HG02852 (cell line): ENCODE results near the gene URB2.
"Not testable (repeated sequence)": the region's sequence is repeated elsewhere in the genome, so short reads cannot be mapped to it uniquely, and the experiment has no call there.

Source experiments
- ATAC-seq: cut with Tn5 transposase; IDR thresholded peaks from one replicate; pipeline ENCODE4 v1.9.1; 2021; ENCODE audit warnings: mild to moderate bottlenecking, moderate library complexity; ENCODE audit not compliant: unreplicated experiment

URB2 gene

DNA sequence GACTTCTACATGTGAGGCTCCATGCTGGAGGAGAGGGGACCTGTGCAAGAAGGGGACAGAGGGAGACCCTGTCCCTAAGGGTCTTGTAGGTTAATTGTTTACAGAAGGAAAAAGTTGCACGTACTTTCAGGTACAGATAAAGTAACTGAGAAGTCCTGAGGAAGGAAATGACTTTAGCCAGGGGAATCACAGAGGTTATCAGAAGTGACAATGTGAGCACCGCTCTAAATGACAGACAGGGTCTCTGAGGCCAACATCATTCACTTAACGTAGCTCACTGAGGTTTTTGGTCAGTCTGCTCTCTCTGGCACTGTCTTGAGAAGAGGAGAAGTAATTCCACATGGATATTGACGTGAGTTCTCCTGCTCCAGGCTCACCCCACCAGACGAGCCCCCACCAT is 12.1 kb upstream of the URB2 start:
- no peak for ATAC-seq

DNA sequence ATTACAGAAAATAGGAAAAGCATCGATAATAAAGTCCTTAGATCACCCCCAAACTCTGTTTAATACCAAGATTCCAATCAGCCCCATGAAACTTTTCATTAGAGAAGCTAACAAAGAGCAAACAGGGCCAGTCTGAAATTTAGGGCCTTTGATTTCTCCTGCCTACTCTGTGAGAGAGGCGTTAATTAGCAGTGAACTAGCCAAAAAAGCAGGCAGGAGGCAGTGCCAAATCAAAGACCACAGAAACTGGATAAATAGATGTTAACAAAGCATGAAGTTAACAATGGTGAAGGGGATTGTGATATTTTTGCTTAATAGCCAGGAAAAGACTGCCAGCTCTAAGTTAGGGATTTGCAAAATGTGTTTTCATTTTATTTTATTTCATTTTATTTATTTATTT is 11.3 kb upstream of the URB2 start:
- ATAC-seq, result no peak

DNA sequence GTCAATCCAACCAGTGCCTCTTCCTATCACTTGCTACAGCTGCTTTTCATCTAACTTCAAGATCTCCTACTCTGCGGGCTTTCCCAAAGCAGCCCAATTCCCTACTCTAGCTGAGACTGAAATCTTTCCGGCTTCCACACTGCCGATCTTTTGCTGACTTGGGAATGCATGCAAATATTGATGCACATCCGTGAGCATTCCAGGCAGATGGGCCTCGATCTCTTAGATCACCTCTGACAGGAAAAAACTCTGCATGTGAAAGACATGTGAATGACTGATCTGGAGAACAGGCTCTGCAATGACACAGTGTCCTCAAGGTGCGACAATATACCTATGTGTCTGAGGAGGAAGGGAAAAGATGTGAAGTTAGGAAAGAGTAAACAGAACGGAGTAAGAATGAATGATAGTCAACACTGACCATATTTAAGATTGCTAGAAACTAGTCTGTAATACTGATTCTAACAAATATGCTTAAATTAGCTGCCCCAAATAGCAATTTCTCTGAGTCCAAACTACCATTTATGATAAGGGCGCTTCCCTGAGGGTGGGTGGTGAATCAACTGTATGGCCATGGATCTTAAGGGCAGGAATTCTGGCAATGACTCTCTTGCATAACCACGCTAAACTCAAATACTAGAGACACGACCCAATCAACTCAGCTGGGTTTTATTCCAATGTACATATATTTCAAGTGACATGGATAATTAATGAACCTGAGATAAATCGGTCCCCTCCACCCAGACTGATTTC is 8.5 kb upstream of the URB2 start:
- ATAC-seq, result no peak

DNA sequence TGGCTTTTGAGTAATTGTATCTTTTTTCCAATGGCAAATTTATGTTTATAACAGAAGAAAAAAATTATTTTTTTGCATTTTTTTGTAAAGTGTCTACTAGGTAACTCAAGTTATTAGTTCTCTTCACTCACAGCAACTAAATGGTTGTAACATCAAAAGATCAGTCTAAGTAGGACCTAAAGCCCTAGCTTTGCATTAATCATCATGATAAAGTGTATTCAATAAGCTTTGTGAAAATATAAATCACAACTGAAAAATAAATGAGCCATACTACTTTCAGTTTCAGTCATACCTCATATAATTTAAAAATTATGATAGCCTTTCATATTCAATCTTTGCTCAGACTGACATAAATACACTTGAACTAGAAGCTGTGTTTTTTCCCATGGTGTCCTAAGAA is 7.0 kb upstream of the URB2 start:
- no peak for ATAC-seq

DNA sequence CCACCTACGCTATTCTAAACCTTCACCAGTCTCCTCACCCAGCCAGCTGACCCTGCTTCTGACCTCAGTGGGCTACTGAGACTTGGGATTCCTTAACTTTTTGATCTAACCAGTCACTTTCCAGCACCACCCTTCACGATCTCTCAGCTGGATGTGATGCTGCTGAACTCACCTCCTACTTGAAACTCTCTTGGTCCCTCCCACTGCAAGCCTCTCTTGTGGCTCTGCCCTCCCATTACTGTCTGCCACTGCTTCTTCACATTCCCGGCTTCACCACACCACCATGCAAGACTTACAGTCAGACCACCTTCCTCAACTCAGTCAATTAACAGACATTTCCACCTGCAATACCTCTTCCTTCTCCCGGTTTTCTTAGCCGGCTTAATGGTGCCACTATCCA is 6.4 kb upstream of the URB2 start:
- ATAC-seq, result no peak

DNA sequence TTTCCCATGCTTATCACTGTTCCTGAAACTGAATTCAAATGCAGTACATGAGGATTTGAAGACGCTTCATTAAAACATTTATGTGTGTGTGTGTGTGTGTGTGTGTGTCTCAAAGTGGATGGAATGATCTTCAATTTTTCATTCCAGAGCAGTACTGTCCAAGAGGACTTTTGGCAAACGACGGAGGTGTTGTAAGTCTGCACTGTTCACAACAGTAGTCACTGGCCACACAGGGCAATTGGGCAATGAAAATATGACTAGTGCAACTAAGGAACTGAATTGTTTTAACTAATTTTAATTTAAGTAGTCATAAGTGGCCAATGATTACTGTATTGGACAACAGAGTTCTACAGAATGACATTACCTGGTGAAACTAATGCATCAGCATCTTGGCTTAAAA is 5.2 kb upstream of the URB2 start:
- ATAC-seq, result no peak

DNA sequence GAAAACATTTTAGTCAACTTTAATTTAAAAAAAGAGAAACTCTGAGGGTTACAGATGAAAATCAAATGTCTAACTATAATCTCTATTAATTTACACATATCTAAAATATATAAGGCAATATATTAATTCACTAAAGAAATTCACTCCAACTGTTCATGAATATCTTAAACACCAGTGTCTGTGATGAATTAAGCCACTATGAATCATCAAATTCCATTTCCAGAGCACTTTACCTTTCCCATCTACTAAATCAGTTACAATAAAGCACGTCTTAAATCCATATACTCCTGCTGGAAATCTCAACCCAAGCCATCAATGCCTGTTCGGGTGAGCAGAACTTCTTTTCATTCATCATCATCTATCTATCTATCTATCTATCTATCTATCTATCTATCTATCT is 4.4 kb upstream of the URB2 start:
- ATAC-seq, result no peak

DNA sequence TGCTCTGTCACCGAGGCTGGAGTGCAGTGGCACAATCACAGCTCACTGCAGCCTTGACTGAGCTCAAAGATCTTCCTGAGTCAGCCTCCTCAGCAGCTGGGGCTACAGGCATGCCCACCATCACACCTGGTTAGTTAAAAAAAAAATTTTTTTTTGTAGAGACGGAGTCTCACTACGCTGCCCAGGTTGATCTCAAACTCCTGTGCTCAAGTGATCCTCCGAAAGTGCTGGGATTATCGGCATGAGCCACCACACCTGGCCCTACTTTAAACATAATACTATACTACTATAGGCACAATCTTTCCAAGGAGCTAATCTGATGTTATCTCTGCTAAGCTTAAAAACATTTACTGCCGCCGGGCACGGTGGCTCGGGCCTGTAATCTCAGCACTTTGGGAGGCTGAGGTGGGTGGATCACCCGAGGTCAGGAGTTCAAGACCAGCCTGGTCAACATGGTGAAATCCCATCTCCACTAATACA is 3.4 kb upstream of the URB2 start:
- ATAC-seq, result not testable (repeated sequence)

DNA sequence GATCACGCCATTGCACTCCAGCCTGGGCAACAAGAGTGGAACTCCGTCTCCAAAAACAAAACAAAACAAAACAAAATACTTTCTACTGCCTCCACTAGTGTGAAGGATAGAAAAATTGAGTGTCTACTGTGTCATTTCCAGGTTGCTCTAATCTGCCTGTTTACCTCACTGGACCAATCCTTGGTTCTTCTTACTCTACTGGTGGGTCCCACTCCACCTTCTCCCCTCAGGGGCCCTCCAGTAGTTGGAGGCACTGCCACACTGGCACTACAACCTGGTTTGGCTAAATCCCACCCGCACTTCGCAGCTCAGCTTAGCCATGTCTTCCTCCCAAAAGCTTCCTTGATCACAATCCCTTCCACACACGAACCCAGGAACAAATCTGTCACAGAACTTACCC is 2.8 kb upstream of the URB2 start:
- no peak for ATAC-seq

DNA sequence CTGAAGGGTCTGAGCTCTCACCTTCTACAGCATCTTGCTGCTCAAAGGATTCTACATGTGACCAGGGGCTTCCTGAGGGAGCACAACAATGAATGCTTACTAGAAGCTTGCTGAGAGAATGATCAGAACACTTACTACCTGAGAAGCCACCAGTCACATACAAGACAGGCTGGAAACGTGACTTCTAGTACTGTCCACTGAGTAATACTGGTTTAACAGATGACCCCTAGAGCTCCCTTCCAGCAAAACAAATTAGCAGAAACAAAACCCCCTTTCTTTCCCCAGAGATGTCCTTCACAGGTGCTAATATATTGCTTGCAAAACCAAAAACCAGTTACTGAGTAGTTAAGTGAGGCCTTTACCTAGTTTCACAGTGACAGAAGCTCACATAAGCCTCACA is 2.2 kb upstream of the URB2 start:
- ATAC-seq, result no peak

DNA sequence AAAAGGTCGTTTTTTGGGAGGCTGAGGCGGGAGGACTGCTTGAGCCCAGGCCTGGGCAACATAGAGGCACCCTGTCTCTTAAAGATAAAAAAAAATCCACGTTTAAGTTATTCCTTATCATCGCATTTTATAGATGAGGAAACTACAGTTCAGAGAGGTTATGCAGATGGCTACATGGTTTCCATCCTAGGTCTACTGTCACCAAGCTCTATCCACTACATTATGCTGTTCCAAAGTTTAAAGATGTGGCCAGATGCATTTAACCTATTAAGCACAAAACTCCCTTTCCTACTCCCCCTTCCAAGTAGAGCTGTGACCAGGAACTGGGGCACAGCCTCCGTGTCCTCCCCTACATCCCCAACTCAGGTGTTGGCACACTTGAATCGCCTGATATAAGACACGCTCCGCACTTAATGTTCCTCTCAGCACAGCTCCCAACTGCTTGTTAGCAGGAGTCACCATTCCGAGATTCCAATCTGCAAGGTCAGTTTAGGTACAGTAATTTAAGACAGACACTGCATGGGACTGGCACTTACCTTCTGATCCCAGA is 1.5 kb upstream of the URB2 start:
- ATAC-seq, result no peak

DNA sequence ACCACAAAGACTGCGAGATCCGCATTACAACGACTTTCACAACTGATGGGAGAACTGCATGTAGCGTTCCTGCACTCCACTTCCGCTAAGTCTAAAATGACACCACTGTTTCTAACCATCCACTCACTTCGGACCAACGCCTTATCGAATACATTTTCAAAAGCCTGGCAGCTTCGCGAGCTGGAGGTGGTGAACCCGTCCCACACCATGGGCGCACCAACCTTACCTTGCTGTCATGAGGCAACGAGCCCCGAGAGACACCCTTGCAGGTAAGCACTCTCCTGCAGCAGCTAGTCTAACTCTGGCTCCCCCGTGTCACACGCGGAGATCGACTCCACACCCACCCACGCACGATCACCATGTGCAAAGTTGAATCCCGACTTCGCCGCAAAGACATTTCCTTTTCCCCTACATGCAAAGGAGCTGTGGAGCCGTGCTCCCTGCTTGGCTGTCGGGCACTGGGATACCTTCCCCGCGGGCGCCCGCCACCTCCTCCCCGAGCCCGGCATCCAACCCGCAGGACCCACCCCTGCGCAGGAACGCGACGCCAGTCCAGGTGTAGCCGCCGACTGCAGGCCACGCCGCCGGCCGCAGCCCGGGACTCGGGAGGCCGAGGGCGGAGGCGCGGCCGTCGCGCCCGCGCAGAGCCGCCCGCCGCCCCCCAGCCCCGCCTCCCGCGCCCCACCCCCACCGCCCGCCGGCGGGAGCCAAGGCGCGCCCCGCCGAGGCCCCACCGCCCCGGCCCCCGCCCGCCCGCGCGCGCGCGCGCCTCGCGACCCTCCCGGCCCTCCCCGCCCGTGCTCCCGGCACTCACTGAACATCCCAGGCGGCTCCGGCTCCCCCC is 754 bp upstream of the URB2 start:
- peak; percentile 54 for ATAC-seq

DNA sequence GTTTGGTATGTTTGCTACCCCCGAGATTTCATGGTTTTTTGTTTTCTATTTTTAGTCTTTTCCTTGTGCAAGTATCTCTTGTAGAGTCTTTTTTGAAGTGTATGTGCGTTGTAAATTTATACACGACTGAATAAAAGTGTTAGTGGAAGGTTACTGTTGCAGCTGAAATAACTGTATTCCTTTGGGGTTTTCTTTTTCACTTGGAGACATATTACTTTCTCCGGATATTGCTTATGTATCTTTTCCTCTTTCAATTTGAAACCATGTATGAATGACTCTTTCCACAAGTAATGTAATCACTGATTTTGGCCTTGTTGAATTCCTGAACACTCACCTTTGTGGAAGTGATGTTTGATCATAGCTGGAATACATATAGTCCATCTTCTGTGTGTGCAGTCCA is 956 bp downstream of the URB2 start:
- no peak for ATAC-seq

DNA sequence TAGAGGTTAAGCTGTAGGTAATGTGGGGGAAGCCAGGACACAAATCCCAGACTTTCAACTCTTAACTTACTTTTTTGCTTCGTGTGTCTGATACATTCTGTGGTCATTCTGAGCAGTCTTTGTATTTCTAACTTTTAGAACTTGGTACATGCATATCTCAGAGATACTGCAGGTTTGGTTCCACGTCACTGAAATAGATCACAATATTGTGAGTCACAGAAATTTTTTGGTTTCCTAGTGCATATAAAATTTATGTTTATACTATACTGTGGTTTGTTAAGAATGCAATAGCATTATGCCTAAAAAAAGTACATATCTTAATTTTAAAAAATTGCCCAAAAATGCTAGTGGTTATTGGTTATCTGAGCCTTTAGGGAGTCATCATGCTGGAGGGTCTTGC is 3.2 kb downstream of the URB2 start:
- no peak for ATAC-seq

DNA sequence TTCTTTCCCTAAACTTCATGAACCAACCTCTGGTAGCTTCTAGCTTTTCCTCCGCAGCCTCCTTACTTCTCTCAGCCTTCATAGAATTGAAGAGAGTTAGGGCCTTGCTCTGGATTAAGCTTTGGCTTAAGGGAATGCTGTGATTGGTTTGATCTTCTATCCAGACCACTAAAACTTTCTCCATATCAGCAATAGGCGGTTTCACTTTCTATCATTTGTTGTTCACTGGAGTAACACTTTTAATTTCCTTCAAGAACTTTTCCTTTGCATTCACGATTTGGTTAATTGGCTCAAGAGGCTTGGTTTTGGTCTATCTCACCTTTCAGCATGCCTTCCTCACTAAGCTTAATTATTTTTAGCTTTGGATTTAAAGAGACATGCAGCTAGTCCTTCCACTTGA is 5.1 kb downstream of the URB2 start:
- no peak for ATAC-seq

DNA sequence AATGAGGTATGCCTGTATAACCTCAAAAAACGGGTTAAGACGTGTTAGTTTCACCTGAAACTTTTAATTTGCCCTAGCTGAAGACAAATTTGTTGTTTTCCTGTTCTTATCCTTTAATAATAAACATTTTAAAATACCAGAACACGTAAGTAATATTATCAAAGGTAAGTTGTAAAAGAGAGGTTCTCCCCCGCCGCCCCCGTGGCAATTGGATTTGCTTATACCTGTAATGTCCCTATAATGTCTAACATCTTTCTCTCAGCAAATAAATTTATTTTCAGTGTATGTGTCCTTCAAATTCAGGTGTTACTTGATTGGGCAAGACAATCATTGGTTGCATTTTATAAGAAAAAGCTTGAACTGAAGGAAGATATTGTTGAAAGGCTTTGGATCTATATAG is 5.9 kb downstream of the URB2 start:
- ATAC-seq, result no peak

DNA sequence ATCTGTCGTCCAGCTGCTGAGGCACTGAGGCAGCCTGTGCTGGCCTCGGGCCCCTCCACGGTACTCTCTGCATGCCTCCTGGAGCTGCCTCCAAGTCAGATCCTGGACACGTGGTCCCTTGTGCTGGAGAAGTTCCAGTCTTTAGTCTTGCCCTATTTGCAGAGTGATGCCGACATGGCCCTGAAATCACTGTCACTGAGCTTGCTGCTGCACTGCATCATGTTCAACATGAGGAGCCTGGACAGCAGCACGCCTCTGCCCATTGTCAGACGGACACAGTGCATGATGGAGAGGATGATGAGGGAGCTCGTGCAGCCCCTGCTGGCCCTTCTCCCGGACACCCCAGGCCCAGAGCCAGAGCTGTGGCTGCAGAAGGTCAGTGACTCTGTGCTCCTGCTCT is 10.0 kb downstream of the URB2 start:
- ATAC-seq, result no peak

DNA sequence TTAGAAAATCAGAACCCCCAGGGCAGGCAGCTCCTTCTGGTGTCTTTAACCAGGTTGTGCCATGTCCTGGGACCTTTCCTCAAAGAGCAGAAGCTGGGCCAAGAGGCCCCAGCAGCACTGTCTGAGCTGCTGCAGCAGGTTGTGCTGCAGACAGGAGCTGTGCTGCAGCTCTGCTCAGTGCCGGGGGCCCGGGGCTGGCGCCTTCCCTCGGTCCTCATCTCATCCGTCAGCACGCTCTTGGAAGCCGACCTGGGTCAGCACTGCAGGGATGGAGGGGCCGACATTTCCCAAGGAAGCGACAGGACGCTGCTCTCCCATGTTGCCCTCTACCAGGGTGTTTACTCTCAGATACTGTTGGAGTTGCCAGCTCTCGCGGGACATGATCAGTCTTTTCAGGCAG is 11.7 kb downstream of the URB2 start:
- no peak for ATAC-seq

DNA sequence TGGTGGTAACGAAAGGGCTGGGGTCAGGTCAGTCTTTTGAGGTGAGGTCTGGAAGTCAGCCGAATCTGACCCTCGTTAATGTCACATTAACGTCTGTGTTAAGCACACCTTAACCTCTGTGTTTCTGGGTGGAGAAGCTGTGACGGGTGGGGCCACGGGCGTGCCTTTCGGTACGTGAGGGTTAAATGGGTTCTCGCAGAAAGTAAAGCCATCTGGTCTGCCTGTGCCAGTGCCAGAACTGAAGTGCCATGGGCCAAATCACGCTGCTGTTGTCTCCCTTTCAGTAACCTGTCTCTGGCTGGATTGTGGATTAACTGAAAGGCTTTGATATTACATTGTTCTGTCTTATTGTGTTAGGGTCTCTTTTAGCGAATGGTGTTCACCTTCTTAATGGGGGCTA is 14.4 kb downstream of the URB2 start:
- ATAC-seq, result no peak

DNA sequence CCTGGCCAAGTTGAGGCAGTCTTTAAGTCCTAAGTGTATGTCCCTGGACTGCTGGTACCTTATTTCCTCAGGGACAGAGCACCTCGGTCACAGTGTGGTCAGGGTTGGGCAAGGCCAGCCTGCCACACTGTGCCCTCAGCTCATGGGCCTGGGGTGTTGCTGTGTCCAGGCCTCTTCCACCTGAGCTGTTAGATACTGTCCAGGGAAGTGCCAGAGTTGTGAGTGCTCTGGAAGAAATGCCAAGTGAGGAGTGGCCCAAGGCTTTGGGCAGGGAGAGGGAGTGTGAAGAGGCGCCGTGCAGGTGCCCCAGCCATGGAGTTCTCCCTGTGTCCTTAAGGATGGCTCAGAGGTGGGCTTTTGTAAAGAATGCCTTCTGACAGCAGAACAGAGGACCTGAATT is 15.3 kb downstream of the URB2 start:
- ATAC-seq, result no peak

DNA sequence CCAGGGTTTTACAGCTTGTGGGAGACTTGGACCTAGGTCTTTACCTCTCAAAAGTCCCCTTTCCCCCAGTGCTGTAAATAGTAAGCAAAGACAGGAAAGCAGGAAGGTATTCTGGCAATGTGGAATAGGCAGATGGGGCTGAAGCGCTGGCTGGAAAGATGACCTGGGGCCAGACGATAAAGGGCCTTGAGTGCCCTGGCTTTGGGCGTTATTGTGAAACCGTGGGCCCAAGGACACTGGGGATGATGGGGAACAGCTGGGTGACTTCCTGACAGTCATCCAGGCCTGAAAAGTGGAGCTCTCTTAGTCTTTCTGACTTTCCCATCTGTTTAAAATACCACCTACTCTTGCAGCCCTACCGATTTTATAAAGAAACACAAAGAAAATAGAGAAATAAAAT is 16.3 kb downstream of the URB2 start:
- no peak for ATAC-seq

DNA sequence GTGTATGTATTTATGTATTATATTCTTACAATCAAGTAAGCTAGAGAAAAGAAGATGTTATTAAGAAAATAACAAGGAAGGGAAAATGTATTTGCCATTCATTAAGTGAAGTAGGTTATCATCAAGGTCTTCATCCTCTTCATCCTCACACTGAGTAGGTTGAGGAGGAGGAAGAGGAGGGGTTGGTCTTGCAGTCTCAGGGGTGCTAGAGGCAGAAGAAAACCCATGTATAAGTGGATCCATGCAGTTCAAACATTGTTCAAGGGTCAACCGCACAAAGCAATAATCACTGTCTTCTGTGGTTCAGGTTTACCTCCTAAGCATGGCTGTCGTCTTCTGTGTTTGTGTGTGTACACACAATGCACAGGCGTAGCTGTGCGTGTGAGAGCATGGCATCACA is 16.9 kb downstream of the URB2 start:
- no peak for ATAC-seq
